H1 (cell line): Measurements from ENCODE around the gene TM9SF1. TPM values are rescaled to one million over a fixed set of nuclear protein-coding genes. Genes with fewer than 3 reads are reported as not detected.

Experiments used
- EP300 ChIP-seq, 2 experiments: IDR thresholded peaks; 1 replicate in 1 of 2; 2 replicates in 1 of 2; pipeline ENCODE4 v1.6.1; 2011 to 2012; ENCODE audit warnings: low read depth in 2 of 2, low read length in 2 of 2, mild to moderate bottlenecking in 2 of 2, borderline replicate concordance in 1 of 2, inconsistent platforms in 1 of 2, moderate library complexity in 1 of 2
- JUND ChIP-seq: IDR thresholded peaks from 2 replicates; pipeline ENCODE4 v1.6.1; 2011; ENCODE audit warnings: mild to moderate bottlenecking, improper control_type of control experiment, low read length
- POLR2AphosphoS5 ChIP-seq: IDR thresholded peaks from 2 replicates; pipeline ENCODE4 v1.6.1; 2011; ENCODE audit warnings: low read depth, low read length
- SIN3A ChIP-seq, 2 experiments: IDR thresholded peaks in 1 of 2; conservative IDR thresholded peaks in 1 of 2; 2 replicates each; pipeline ENCODE4 v1.6.1; 2011 to 2012; ENCODE audit warnings: low read length in 2 of 2, improper control_type of control experiment in 1 of 2, low read depth in 1 of 2, mild to moderate bottlenecking in 1 of 2
- SP2 ChIP-seq: IDR thresholded peaks from 2 replicates; pipeline ENCODE4 v1.6.1; 2012; ENCODE audit warnings: mild to moderate bottlenecking, low read length, inconsistent platforms
- polyA plus RNA-seq, 7 experiments: library from polyadenylated mRNA; depleted of rRNA in 3 of 7; stranded (reverse) in 5 of 7; unstranded in 2 of 7; fragments of >200 nt in 5 of 7; fragments of 200-250 nt in 2 of 7; gene quantifications; 1 replicate in 5 of 7; 2 replicates in 1 of 7; 4 replicates in 1 of 7; pipeline versions ENCODE4 v1.2.1 to v1.2.3, GENCODE V29; 2011 to 2013; ENCODE audit warnings: missing spikeins in 2 of 7, mixed read lengths in 2 of 7
- total RNA-seq: library from RNA; stranded (reverse); fragmentation: NEBNext Ultra II Directional; extraction: Animal tissue kit (Norgen Biotek cat#: 25700); gene quantifications from 2 replicates; pipeline ENCODE4 v1.2.1, GENCODE V29; 2021
- TF ChIP-seq, protein P1 (sequence below): fragments of 300-600 bp; sonication (generic); IDR thresholded peaks from 2 replicates; pipeline ENCODE4 v1.7.1; 2012; ENCODE audit warnings: low read length, moderate library complexity, mild to moderate bottlenecking, inconsistent platforms; ENCODE audit not compliant: insufficient replicate concordance
- TF ChIP-seq, protein P2 (sequence below): IDR thresholded peaks from 2 replicates; pipeline ENCODE4 v1.6.1; 2012; ENCODE audit warnings: low read length, inconsistent platforms

The TM9SF1 gene
- total and polyA plus RNA-seq, 2 of the 8 experiments (the other 6 are each of a cell fraction or from before 2014, with no cell fraction given), result 22.2 to 29.2 TPM

DNA sequence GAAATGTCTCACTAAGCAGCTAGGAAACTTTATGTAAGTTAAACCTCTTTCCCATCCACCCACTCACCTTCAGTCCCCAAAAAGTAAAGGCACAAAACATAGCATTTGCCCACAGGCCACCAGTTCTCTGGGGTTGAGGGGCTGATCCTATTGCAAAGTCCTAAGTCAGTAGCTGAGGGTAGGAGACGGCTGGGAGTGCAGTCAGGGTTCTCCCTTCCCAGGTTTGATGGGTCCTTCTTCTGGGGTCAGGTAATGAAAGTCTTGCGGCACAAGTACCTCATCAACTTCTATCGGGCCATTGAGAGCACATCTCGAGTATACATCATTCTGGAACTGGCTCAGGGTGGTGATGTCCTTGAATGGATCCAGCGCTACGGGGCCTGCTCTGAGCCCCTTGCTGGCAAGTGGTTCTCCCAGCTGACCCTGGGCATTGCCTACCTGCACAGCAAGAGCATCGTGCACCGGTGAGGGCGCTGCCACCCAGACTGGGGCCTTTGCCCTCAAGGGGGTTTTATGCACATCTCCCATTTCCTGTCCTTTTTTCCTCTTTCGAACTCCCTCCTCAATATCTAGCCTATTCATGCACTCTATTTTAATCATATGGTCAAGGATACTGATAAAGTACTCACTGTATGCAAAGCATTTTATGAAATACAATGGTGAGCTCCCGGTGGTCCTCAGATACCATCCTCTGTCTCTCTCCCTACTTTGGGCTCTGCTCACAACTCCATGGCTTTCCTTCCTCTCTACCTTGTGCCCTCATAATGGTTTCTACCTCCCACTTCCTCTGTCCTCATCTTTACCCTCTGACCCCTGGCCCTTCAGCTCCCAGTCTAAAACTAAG is 11.2 kb upstream of the TM9SF1 start (continued):
- TF ChIP-seq, protein P1, sequence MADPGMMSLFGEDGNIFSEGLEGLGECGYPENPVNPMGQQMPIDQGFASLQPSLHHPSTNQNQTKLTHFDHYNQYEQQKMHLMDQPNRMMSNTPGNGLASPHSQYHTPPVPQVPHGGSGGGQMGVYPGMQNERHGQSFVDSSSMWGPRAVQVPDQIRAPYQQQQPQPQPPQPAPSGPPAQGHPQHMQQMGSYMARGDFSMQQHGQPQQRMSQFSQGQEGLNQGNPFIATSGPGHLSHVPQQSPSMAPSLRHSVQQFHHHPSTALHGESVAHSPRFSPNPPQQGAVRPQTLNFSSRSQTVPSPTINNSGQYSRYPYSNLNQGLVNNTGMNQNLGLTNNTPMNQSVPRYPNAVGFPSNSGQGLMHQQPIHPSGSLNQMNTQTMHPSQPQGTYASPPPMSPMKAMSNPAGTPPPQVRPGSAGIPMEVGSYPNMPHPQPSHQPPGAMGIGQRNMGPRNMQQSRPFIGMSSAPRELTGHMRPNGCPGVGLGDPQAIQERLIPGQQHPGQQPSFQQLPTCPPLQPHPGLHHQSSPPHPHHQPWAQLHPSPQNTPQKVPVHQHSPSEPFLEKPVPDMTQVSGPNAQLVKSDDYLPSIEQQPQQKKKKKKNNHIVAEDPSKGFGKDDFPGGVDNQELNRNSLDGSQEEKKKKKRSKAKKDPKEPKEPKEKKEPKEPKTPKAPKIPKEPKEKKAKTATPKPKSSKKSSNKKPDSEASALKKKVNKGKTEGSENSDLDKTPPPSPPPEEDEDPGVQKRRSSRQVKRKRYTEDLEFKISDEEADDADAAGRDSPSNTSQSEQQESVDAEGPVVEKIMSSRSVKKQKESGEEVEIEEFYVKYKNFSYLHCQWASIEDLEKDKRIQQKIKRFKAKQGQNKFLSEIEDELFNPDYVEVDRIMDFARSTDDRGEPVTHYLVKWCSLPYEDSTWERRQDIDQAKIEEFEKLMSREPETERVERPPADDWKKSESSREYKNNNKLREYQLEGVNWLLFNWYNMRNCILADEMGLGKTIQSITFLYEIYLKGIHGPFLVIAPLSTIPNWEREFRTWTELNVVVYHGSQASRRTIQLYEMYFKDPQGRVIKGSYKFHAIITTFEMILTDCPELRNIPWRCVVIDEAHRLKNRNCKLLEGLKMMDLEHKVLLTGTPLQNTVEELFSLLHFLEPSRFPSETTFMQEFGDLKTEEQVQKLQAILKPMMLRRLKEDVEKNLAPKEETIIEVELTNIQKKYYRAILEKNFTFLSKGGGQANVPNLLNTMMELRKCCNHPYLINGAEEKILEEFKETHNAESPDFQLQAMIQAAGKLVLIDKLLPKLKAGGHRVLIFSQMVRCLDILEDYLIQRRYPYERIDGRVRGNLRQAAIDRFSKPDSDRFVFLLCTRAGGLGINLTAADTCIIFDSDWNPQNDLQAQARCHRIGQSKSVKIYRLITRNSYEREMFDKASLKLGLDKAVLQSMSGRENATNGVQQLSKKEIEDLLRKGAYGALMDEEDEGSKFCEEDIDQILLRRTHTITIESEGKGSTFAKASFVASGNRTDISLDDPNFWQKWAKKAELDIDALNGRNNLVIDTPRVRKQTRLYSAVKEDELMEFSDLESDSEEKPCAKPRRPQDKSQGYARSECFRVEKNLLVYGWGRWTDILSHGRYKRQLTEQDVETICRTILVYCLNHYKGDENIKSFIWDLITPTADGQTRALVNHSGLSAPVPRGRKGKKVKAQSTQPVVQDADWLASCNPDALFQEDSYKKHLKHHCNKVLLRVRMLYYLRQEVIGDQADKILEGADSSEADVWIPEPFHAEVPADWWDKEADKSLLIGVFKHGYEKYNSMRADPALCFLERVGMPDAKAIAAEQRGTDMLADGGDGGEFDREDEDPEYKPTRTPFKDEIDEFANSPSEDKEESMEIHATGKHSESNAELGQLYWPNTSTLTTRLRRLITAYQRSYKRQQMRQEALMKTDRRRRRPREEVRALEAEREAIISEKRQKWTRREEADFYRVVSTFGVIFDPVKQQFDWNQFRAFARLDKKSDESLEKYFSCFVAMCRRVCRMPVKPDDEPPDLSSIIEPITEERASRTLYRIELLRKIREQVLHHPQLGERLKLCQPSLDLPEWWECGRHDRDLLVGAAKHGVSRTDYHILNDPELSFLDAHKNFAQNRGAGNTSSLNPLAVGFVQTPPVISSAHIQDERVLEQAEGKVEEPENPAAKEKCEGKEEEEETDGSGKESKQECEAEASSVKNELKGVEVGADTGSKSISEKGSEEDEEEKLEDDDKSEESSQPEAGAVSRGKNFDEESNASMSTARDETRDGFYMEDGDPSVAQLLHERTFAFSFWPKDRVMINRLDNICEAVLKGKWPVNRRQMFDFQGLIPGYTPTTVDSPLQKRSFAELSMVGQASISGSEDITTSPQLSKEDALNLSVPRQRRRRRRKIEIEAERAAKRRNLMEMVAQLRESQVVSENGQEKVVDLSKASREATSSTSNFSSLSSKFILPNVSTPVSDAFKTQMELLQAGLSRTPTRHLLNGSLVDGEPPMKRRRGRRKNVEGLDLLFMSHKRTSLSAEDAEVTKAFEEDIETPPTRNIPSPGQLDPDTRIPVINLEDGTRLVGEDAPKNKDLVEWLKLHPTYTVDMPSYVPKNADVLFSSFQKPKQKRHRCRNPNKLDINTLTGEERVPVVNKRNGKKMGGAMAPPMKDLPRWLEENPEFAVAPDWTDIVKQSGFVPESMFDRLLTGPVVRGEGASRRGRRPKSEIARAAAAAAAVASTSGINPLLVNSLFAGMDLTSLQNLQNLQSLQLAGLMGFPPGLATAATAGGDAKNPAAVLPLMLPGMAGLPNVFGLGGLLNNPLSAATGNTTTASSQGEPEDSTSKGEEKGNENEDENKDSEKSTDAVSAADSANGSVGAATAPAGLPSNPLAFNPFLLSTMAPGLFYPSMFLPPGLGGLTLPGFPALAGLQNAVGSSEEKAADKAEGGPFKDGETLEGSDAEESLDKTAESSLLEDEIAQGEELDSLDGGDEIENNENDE, result no peak
- TF ChIP-seq POLR2AphosphoS5, result no peak
- TF ChIP-seq SP2, result no peak
- no peak for TF ChIP-seq JUND
- TF ChIP-seq, protein P2, sequence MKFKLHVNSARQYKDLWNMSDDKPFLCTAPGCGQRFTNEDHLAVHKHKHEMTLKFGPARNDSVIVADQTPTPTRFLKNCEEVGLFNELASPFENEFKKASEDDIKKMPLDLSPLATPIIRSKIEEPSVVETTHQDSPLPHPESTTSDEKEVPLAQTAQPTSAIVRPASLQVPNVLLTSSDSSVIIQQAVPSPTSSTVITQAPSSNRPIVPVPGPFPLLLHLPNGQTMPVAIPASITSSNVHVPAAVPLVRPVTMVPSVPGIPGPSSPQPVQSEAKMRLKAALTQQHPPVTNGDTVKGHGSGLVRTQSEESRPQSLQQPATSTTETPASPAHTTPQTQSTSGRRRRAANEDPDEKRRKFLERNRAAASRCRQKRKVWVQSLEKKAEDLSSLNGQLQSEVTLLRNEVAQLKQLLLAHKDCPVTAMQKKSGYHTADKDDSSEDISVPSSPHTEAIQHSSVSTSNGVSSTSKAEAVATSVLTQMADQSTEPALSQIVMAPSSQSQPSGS, result no peak
- TF ChIP-seq SIN3A (conservative IDR thresholded peaks at IDR 0.05 in 1 of 2, IDR thresholded peaks at IDR 0.05 in 1 of 2; ENCODE audit: low read depth in 1 of 2, low read length in 2 of 2), result no peak
- TF ChIP-seq EP300 (IDR thresholded peaks at IDR 0.05; ENCODE audit: borderline replicate concordance in 1 of 2, low read depth in 2 of 2, low read length in 2 of 2), result no peak
